NOMO-1 treated with dmso at 0.1 percent for 144 hours (cell line): ENCODE results near the gene ING3.

Source experiments
- DNase-seq: peaks from one replicate; lab custom pipeline; 2025; ENCODE audit not compliant: unreplicated experiment; lab: John Stamatoyannopoulos, UW

ING3 gene

DNA sequence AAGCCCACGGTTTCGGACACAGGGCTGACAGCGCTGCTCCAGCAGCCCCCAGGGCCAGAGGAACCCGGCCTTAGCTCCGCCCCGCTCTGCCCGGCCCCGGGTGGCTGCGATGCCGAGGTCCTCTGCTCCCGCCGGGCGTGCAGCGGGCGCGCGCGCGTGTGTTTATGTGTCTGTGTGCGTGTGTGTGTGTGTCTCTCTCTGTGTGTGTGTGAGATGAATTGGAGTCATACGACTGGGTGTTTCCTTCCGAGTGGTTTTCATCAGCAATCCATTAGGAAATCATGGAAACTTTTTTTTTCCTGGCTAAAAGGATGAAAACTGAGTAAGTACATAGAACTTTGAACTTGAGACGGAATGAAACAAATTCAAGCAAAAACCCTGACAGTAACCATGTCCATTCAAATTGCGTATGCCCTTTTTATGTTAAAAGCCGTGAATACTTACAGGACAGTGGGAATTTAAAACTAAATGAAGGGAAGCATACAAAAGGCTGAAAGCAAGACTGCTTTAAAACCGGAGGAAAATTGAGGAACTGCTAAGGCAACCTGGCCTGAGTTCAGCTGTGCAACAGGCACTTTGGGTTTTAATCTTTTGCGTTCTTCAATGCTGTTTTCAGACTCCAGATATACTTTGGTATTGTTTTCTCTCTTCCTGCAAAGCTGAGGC lies 38.1 kb downstream of the ING3 start, which contains the start of gene CPED1:
Gene CPED1 (plus strand): TSS at position 121 of the 666 bp plus-strand sequence. CDS start 911 bp downstream, outside the sequence.
- no peak for DNase-seq

DNA sequence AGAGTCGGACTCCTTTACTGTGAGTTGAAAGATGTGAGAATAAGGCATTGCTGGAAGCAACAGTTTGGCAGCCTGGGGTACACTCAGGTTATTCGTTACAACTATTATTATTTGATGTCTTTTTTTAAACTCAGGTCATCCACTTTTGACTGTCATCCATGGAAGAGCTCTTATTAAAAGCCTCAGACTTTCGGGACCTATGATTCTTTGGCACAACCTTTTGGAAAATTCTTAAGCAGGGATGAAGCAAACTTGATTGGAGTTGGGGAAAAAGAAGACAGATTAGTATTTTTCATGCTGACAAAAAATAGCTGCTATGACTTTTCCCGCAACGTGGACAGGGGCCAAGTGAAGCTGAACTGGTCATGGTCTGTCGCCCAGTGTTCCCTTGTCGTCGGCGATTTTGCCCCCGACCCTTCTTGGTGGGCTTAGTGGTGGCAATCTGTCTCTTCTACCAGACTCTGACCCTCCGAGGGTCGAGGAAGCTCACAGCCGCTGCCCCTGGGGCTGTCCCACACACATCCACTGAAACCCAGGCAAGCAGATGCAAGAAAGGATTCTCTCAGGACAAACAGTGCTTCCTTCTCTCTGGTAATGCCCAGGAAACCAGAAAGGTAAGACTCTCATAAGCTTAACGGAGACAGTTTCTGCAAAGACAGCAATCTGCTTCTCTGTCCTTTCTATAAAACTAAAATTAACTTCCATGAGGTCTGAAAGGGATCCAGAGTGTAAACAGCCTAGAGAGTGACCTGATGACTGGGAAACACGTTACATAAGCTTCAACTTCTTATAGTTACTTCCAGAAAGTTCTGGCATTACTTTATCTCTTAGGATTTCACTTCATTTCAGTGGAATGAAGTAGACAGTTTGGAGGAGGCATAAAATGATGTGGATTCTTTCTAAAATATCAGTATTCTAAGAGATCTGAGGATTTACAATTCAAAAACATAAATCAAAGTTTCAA lies 39.0 kb downstream of the ING3 start:
- no peak for DNase-seq

DNA sequence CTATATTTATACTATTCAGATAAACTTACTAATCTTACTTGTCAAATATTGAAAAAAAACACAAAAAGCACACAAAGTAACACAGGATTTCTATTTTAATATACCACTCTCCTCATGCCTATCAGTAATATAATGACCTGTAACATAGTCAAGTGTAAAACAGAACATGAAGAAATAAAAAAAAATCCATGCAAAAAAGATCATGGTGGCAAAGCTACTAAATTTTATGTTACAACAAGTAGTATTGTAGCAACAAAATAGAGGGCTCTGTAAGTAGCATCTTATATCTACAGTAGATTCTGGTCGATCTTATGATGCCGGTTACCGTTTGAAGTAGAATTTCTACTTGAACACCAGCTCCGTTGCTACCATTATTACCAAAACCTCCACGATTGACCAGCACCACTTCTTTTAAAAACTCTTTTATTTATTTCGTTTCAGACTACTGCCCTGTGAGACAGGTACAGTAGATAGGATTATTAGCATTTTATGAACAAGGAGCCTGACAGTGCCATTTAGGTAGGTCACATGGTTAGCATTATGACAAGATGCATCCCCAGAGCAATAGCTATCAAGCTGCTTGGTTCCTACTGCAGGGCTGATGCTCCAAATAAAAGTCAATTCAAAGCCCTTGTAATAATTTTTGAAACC lies 40.0 kb downstream of the ING3 start:
- no peak for DNase-seq

DNA sequence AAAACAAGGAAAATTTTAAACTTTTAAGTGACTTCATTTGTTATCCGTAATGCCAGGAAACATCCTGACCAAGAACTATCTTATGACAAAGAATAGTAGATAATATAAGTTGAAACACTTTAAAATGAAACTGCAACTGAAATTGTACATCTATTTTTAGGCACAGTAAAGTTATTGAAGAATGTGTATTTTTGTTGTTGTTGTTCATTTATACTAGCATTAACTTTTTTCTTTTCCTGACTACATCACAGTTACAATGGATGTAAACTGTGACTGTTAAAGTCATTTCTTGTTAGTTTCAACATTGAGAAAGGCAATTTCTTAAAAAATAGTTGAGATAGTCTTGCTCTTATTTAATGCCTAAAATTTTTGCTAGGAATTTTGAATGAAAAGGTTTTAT lies 40.6 kb downstream of the ING3 start:
- DNase-seq, result no peak

DNA sequence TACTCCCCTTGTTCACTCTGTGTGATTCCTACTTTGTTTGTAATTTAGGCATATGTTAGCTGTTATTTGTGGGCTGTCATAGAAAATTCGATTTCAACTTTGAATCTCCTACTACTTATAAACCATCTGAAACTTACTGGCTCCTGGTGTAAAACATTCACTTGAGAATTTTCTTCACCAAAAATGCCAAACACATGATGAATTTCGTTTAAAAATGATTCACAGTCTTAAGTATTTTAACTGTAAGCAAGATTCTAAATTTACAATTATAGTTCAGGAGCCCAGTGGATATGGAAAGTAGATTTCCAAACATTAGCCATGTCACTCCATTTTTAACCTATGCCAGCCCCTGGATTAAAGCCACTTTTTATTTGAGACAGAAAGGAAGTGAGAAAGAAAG lies 41.0 kb downstream of the ING3 start:
- DNase-seq, result no peak

DNA sequence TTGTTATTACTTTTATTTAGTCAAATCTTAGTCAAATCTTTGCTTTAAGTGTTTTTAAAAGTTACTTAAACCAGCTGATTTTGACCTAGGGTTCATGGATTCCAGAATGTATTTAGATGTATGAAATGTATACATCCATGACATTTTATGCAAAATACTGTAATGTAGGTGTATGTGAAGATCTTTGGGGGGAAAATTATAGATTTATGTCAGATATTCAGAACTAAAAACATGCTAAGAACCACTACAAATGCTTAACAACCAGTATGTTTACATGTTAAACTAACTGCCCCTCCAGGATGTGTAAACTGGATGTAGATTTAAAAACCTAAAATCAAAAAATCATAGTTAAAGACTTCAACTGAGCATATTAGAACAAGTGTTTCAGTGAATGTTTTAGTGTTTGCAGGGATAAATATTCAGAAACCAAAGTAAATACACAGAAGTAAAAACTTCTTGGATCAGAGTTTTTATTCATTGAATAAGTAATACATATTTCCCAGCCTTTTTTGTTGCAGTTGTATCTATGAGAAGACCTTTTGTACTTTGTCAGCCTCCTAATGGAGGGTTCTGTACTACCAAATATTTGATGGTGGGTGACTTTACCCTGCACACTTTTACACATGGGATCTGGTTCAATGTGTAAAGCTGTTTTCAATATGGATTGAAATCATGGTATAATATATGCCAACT lies 41.8 kb downstream of the ING3 start:
- no peak for DNase-seq

DNA sequence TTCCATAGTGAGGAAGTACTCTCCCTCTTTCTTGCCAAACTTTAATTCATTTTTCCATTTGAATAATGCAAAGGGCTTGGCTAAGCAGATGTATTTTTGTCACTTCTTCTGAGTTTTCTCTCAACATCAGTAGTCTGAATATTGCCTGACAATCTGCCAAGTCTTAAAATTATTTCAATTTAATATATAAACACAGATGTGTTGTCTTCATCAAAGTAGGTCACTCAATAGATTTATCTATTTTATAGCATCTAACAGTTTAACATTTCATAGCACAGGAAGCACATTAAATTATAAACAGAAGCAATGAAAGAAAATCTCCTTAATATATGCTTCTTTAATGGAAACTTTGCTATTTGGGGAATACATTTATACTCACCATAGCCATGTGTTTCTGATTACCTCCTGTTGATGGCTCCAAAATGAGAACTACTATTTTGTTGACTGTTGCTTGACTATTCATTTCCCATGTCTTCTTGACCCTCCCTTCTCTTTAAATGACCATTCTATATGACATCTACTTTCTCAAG lies 42.5 kb downstream of the ING3 start:
- DNase-seq, result no peak

DNA sequence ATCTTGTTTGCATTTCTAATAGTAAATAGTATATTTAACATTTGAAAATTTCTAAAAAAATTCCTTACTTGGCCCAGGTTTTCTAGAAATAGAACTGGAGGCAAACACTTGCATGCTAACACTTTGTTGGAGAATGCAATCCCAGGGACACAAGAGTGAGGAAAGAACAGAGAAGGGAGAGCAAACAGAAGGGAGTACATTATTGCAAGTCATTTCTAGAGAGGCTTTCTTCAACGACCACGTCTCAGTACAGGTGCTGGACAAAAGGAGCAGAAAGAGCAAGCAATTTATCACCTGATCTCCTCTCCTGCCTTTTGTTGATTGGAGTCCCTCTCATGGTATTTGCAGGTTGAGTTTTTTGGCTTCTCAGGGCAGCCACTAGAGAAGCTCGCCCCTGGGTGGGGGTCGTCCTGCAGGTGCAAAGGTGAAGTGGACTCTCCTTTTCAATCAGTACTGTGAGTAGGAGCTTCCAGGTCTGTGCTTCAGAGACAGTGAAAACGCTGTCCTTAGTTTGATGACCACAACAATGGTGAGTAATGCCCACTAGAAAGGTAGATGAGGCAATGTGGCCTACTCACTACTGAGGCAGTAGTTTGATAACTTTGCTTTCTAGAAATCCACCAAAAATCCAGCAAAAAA lies 43.1 kb downstream of the ING3 start:
- no peak for DNase-seq

DNA sequence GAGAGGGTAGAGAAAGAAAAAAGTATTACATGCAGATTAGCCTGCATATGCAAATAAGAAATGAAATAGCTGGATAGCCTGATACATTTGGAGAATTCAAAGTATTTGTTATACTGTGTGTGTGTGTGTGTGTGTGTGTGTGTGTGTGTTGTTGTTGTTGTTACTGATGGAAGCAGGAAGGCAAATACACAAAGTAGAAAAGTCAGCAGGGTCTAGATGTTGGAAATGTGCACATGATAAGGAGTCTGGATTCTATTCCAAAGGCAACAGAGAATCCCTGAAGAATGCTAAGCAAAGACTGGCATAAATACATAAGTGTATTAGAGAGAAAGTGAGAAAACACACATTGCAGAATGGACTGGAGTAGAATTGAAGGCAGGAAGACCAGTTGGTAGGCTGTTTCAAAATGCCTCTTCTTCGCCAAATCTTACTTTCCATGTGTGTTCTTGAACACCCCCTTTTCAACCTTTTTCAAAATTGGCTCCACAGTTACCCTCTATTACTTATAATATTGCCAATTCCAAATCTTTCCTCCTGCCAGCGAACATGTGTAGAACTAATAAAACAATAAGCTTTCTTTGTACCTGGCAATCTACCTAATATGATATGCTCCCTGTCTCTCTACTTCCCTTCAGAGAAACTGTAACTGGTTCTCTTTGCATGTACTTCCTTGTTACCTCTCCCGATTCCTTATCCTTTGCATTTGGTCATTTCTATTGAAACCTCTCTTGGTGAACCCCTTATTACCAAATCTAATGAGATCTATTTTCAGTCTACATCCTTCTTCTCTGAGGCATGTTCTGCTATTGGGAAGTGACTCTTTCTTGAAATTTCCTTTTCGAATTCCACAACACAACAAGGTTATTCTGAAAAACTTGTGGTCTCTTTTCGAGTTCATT lies 44.2 kb downstream of the ING3 start:
- DNase-seq, result no peak

DNA sequence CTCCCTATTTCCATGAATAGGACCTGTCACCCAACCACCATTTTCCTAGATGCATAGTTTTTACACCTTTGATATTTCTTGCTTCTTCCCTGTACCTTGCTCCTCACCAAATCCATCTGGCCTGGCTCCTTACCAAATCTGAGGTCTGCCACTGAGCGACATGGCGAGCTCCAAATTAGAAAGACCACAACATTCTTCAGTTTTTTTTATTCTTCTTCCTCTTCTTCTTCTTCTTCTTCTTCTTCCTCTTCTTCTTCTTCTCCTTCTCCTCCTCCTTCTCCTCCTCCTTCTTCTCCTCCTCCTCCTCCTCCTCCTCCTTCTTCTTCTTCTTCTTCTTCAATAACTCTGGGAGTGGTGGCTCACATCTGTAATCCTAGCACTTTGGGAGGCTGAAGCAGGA lies 45.1 kb downstream of the ING3 start:
- no peak for DNase-seq

DNA sequence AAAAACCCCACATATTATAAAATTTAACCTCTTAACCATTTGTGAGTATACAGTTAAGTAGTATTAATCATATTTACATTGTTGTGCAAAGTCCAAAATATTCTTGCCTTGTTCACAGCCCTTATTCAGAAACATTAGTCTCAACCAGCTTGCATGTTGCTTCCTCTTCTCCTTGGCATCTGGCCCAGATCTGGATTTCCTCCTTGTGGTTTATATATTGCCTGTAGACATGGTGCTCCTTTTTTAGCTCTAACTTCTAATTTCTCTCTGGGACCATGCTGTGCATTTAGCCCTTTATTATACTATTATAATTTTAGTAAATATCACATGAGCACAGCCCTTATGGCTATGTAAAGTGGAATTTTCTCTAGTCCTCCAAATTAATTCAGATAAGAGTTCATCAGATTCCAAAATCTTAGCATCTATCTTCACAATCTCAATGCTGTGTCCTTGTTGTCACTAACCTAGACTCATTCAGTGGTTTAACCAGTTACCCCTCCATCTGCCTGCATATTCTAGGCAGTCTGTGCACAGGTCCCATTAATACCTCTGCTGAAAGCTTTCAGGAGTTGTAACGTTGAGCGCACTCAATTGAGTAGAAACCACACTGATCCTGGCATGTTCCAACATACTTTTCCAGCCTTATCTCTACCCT lies 45.9 kb downstream of the ING3 start:
- peak; percentile 73 for DNase-seq

DNA sequence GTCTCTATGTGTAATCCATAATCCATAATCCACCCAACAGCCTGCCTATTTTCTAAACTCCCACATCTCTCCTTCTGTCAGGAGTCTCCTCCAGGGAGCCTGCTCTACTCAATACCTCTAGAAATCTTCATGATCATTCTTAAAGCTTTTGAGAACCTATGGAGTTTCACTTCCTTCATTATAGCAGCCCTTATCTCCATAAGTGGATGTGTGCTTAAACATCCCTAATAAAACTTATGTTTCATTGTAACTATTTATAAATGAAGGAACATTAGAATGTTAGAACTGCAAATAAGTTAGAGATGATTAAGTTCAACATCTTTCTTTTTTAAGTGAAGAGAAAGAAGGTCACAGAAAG lies 46.4 kb downstream of the ING3 start:
- DNase-seq, result no peak

DNA sequence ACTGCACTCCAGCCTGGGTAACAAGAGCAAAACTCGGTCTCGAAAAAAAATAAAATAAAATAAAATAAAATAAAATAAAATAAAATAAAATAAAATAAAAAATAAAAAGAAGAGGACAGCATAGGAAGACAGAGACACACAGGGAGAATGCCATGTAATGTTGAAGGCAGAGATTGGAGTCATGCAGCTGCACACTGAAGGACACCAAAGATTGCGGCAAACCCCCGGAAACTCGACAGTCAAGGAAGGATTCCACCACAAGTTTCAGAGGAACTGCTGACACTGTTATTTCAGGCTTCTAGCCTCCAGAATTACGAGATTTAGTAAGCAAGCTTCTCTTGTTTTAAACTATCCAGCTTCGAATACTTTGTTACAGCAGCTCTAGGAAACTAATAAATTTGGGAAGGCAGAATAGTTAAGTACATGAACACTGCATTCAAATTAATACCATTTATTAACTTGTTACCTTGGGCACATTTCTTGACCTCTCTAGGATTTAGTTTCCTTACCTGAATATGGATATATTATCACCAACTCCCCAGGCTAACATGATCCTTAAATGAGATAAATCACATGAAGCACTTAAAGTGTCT lies 47.4 kb downstream of the ING3 start:
- DNase-seq, result no peak

DNA sequence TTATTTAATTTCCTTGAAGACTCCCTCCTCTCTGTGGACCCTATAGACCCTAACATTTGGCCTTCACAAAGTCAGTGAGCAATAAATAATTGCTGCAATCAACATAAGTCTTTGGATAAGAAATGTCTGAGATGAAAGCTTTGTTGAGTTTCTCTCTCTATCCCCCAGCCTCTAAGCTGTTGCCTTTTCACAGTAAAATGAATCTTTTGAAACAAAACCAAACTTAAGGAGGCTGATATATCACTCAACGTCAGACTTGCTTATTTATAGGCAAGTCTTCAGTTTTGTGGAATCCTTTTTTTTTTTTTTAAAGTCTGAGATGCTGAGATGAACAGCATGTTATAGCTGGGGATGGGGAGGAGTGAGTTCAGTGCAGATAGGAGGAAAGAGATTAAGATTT lies 47.9 kb downstream of the ING3 start:
- no peak for DNase-seq

DNA sequence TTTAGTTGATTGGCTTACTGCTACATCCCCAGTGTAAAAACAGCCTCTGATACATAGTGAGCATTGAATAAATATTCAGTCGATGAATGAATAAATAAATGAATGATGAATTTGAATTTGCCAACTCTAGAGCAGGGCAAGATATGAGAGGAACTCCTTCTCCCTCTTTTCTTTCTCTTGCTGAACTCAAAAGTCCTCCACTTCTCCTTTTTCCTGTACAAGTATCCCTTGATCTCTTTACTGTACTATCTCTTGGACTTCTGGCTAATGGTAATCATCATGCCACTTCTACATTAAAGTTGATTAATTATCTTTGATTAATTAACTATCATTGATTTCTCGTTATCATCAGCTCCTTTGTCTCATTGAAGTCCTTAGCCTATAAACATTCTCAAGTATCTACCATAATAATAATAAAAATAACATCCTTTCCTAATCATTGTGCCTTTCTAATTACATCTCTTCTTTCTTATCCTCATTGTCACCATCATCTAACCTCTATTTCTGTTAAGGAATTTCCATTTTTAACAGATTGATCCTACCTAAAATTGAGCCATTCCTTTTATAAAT lies 48.5 kb downstream of the ING3 start:
- DNase-seq, result no peak

DNA sequence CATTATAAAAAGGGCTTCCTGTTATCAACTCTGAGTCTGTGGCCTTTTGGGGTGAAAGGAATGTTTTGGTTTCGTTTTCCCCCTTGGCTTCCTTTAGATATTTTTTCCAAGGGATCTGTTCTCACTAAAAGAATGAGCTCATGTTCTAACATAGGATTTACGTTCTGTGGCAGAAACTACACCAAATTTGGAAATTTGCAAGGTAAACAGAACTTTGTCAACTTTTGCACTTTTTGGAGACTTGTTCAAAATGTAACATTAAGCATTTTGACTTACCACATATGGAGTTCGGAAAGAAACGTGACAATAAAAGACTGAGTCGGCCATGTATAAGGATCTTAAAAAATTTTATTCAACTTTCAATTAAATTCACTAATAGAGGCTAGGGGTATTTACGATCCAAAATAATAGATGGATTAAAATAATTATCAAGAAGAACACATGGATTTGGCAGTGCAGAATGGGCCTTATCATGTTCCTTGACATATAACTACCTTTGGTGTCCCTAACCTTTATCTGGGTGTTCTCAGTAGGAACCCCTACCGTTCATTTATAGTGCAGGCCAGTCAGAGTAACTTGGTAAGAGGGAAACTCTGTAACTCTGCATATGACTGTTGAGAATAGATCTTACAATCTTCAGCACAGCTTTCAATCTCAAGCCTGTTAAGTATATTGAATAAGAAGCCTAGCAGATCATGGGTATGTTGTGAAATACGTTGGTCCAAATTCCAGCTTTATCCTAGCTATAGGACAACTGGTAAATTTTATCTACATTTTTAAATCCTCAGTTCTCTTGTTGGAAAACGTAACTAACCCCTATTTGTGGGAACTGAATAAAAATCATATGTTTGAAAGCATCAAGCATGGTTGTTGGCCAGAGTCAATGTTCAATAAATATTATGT lies 49.8 kb downstream of the ING3 start:
- DNase-seq, result no peak

DNA sequence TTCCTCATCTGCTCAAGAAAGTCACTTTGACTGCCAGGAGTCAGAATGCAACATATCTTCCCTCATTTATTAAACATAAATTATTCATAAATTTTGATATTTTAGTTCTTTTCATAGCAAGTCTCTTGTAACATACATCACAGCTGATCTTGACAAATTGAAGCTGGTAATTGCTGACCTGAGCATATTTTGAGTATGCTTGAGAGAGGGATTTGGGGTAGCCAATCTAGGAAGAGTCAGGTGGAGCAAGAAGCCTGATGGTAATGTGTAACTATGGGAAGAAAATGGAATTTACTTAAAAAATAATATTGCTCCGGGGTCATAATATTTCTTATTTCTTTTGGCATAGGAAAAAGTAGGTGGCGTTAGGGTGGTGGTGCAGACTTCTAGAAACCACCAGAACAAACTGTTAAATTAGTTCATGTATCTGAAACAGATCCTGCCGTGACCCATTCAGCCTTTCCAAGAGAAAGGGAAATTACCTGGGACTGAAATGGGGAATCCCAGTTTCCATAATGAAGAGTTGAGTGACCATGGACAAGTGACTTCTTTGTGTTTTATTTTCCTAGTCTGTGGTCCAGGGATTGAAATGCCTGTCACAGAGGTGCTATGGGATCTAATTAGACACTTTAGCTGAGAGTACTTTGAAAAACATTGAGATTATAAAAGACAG lies 50.8 kb downstream of the ING3 start:
- no peak for DNase-seq
